ENCODE data around the gene VPS35.

The VPS35 gene

GRCh38 chr16:46606231-46606630 lies 82.7 kb downstream of the VPS35 start:
- DNase-seq: no peak

Data from activated CD4-positive, alpha-beta T cell treated with anti-CD3 and anti-CD28 coated beads for 48 hours (primary cell).